ENCODE measurements around the gene DPYSL5. TPM values are rescaled to one million over a fixed set of nuclear protein-coding genes. Genes with fewer than 3 reads are reported as not detected.

DPYSL5 gene
- total and polyA plus RNA-seq, 2 of the 13 experiments (the other 11 are each of a cell fraction or from before 2014, with no cell fraction given), result 0.15 TPM; not detected in 1

- TF ChIP-seq ZBTB25 (CRISPR knock-in tag; IDR thresholded peaks at IDR 0.05), result no peak
- TF ChIP-seq ZBTB1 (CRISPR knock-in tag; IDR thresholded peaks at IDR 0.05; ENCODE audit: borderline replicate concordance), result no peak
- TF ChIP-seq, protein P1, sequence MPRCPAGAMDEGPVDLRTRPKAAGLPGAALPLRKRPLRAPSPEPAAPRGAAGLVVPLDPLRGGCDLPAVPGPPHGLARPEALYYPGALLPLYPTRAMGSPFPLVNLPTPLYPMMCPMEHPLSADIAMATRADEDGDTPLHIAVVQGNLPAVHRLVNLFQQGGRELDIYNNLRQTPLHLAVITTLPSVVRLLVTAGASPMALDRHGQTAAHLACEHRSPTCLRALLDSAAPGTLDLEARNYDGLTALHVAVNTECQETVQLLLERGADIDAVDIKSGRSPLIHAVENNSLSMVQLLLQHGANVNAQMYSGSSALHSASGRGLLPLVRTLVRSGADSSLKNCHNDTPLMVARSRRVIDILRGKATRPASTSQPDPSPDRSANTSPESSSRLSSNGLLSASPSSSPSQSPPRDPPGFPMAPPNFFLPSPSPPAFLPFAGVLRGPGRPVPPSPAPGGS (CRISPR knock-in tag; IDR thresholded peaks at IDR 0.05), result no peak
- TF ChIP-seq PHF8 (CRISPR knock-in tag; IDR thresholded peaks at IDR 0.05), result 0 out of 2 replicates have a peak, but pooled peaks have one; percentile 14
- TF ChIP-seq TMF1 (CRISPR knock-in tag; IDR thresholded peaks at IDR 0.05; ENCODE audit: low read depth), result no peak
- no peak for TF ChIP-seq MAFG (CRISPR knock-in tag; IDR thresholded peaks at IDR 0.05)
- TF ChIP-seq EZH2 (conservative IDR thresholded peaks at IDR 0.05; ENCODE audit: low read depth, low read length), result peak; percentile 6; the same call in 1 of the 2 replicates
- TF ChIP-seq ZNF232 (CRISPR knock-in tag; IDR thresholded peaks at IDR 0.05; ENCODE audit: borderline replicate concordance), result no peak
- no peak for TF ChIP-seq REPIN1 (CRISPR knock-in tag; IDR thresholded peaks at IDR 0.05; ENCODE audit: borderline replicate concordance, low read depth)
- TF ChIP-seq ZFYVE20 (CRISPR knock-in tag; IDR thresholded peaks at IDR 0.05; ENCODE audit: borderline replicate concordance, low read depth), result no peak
- TF ChIP-seq, protein P2, sequence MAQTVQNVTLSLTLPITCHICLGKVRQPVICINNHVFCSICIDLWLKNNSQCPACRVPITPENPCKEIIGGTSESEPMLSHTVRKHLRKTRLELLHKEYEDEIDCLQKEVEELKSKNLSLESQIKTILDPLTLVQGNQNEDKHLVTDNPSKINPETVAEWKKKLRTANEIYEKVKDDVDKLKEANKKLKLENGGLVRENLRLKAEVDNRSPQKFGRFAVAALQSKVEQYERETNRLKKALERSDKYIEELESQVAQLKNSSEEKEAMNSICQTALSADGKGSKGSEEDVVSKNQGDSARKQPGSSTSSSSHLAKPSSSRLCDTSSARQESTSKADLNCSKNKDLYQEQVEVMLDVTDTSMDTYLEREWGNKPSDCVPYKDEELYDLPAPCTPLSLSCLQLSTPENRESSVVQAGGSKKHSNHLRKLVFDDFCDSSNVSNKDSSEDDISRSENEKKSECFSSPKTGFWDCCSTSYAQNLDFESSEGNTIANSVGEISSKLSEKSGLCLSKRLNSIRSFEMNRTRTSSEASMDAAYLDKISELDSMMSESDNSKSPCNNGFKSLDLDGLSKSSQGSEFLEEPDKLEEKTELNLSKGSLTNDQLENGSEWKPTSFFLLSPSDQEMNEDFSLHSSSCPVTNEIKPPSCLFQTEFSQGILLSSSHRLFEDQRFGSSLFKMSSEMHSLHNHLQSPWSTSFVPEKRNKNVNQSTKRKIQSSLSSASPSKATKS (CRISPR knock-in tag; IDR thresholded peaks at IDR 0.05), result no peak
- TF ChIP-seq RCOR2 (CRISPR knock-in tag; IDR thresholded peaks at IDR 0.05), result no peak
- no peak for TF ChIP-seq GLI4 (CRISPR knock-in tag; IDR thresholded peaks at IDR 0.05; ENCODE audit: borderline replicate concordance)
- no peak for TF ChIP-seq CTCF (CRISPR knock-in tag; IDR thresholded peaks at IDR 0.05)
- no peak for TF ChIP-seq ZNF878 (CRISPR knock-in tag; IDR thresholded peaks at IDR 0.05)
- no peak for TF ChIP-seq ATM (IDR thresholded peaks at IDR 0.05; ENCODE audit: borderline replicate concordance)
- no peak for TF ChIP-seq HMGXB4 (CRISPR knock-in tag; IDR thresholded peaks at IDR 0.05; ENCODE audit: borderline replicate concordance in 1 of 2, low read depth in 1 of 2)
- no peak for TF ChIP-seq ZNF432 (CRISPR knock-in tag; IDR thresholded peaks at IDR 0.05; ENCODE audit: borderline replicate concordance)
- TF ChIP-seq NCOA1 (CRISPR knock-in tag; IDR thresholded peaks at IDR 0.05), result 0 out of 2 replicates have a peak, but pooled peaks have one; percentile 38
Observed at GRCh38 chr2:26849056-26849999, 1.4 kb downstream of the DPYSL5 start (continued).

Measured in HepG2 (cell line).